ENCODE measurements around the gene CACNA1D. TPM values are rescaled to one million over a fixed set of nuclear protein-coding genes. Genes with fewer than 3 reads are reported as not detected.

Gene CACNA1D
- total and polyA plus RNA-seq, 5 donors from 2014 or later = 0.03 to 0.44 TPM; not detected in 3

GRCh38 chr3:53478166-53478830, 16.1 kb upstream of the CACNA1D start:
- H3K27ac ChIP-seq (ENCODE audit: insufficient read depth, low read length, poor library complexity, severe bottlenecking) = no peak overlapping the region
- H3K27ac Mint-ChIP-seq = no peak overlapping the region
- H3K36me3 Mint-ChIP-seq = no peaks in the 10 kb centered on the region
- no peaks in the 10 kb centered on the region for H3K4me1 ChIP-seq (ENCODE audit: control insufficient read depth, insufficient read depth, low read length, poor library complexity, severe bottlenecking)
- no peak for DNase-seq
- no peak overlapping the region for H3K4me3 ChIP-seq (ENCODE audit: low read depth, low read length)
- no peaks in the 10 kb centered on the region for H3K4me1 Mint-ChIP-seq
- no peaks in the 10 kb centered on the region for H3K9me3 ChIP-seq (ENCODE audit: control insufficient read depth in 2 of 2, low read length in 2 of 2)
- H3K36me3 ChIP-seq (ENCODE audit: control insufficient read depth, insufficient read depth, low read length) = no peaks in the 10 kb centered on the region
- H3K4me3 Mint-ChIP-seq = no peak overlapping the region
- peaks cover 0 to 4% (median 0%) of the 10 kb centered on the region in 7 donors for H3K9me3 Mint-ChIP-seq
- peaks cover 3% of the 10 kb centered on the region for H3K27me3 ChIP-seq (ENCODE audit: control insufficient read depth, insufficient read depth, low read length)
- peaks cover 34% of the 10 kb centered on the region for H3K27me3 Mint-ChIP-seq
- no peak for ATAC-seq (ENCODE audit: low read depth in 2 of 2)

- DNase-seq (no peak), ATAC-seq (ENCODE audit: low read depth in 2 of 2) (no peak)
- Mint-ChIP-seq H3K9me3 (peaks cover 0 to 4% (median 0%) of the 10 kb centered on the region in 7 donors), H3K36me3 (no peaks in the 10 kb centered on the region), H3K4me1 (no peaks in the 10 kb centered on the region), H3K27ac (no peak overlapping the region), H3K27me3 (peaks cover 38% of the 10 kb centered on the region), H3K4me3 (no peak overlapping the region)
- no peaks in the 10 kb centered on the region for H3K9me3 ChIP-seq (ENCODE audit: control insufficient read depth in 2 of 2, low read length in 2 of 2)
- H3K4me1 ChIP-seq (ENCODE audit: control insufficient read depth, insufficient read depth, low read length, poor library complexity, severe bottlenecking) = no peaks in the 10 kb centered on the region
- H3K27me3 ChIP-seq (ENCODE audit: control insufficient read depth, insufficient read depth, low read length) = peaks cover 3% of the 10 kb centered on the region
- no peak overlapping the region for H3K27ac ChIP-seq (ENCODE audit: insufficient read depth, low read length, poor library complexity, severe bottlenecking)
- H3K36me3 ChIP-seq (ENCODE audit: control insufficient read depth, insufficient read depth, low read length) = no peaks in the 10 kb centered on the region
- H3K4me3 ChIP-seq (ENCODE audit: low read depth, low read length) = no peak overlapping the region
These were observed 15.3 kb upstream of the CACNA1D start for GRCh38 chr3:53478921-53479664.

- DNase-seq (no peak), ATAC-seq (ENCODE audit: low read depth in 2 of 2) (no peak)
- Histone ChIP-seq H3K4me3 (ENCODE audit: low read depth, low read length) (no peak overlapping the region), H3K27ac (ENCODE audit: insufficient read depth, low read length, poor library complexity, severe bottlenecking) (no peak overlapping the region), H3K27me3 (ENCODE audit: control insufficient read depth, insufficient read depth, low read length) (peaks cover 3% of the 10 kb centered on the region), H3K36me3 (ENCODE audit: control insufficient read depth, insufficient read depth, low read length) (no peaks in the 10 kb centered on the region), H3K9me3 (ENCODE audit: control insufficient read depth in 2 of 2, low read length in 2 of 2) (no peaks in the 10 kb centered on the region), H3K4me1 (ENCODE audit: control insufficient read depth, insufficient read depth, low read length, poor library complexity, severe bottlenecking) (no peaks in the 10 kb centered on the region)
- Mint-ChIP-seq H3K36me3 (no peaks in the 10 kb centered on the region), H3K27ac (no peak overlapping the region), H3K4me1 (peaks cover 0 to 5% (median 0%) of the 10 kb centered on the region in 4 donors), H3K27me3 (peaks cover 53% of the 10 kb centered on the region), H3K4me3 (no peak overlapping the region), H3K9me3 (peaks cover 0 to 2% (median 0%) of the 10 kb centered on the region in 7 donors)
These were observed 12.2 kb upstream of the CACNA1D start for GRCh38 chr3:53482227-53482626.

DNA sequence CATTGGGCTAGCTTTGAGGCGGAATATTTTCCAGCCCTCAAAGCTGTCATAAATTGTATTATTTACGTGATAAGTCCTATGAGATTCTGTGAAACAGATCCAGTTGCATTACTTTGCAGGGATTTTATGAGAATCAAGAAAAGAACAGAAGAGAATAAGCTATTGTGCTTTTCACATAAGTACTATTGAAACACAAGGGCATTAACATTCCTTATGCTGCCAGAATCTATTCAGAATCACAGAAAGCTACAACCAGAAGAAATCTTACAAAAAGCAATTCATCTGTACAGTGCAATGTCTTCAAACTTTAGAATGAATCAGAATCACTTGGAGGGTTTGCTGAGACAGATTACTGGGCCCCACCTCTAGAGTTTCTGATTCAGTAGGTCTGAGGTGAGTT, 10.6 kb upstream of the CACNA1D start:
- Mint-ChIP-seq H3K4me3 (no peak overlapping the region), H3K36me3 (no peaks in the 10 kb centered on the region), H3K9me3 (peaks cover 0 to 2% (median 0%) of the 10 kb centered on the region in 7 donors), H3K27me3 (peaks cover 46% of the 10 kb centered on the region), H3K4me1 (peaks cover 0 to 5% (median 0%) of the 10 kb centered on the region in 4 donors), H3K27ac (no peak overlapping the region)
- Histone ChIP-seq H3K27me3 (ENCODE audit: control insufficient read depth, insufficient read depth, low read length) (peaks cover 3% of the 10 kb centered on the region), H3K27ac (ENCODE audit: insufficient read depth, low read length, poor library complexity, severe bottlenecking) (no peak overlapping the region), H3K4me1 (ENCODE audit: control insufficient read depth, insufficient read depth, low read length, poor library complexity, severe bottlenecking) (no peaks in the 10 kb centered on the region), H3K4me3 (ENCODE audit: low read depth, low read length) (no peak overlapping the region), H3K9me3 (ENCODE audit: control insufficient read depth in 2 of 2, low read length in 2 of 2) (no peaks in the 10 kb centered on the region), H3K36me3 (ENCODE audit: control insufficient read depth, insufficient read depth, low read length) (no peaks in the 10 kb centered on the region)
- ATAC-seq (ENCODE audit: low read depth in 2 of 2) (no peak), DNase-seq (no peak)

DNA sequence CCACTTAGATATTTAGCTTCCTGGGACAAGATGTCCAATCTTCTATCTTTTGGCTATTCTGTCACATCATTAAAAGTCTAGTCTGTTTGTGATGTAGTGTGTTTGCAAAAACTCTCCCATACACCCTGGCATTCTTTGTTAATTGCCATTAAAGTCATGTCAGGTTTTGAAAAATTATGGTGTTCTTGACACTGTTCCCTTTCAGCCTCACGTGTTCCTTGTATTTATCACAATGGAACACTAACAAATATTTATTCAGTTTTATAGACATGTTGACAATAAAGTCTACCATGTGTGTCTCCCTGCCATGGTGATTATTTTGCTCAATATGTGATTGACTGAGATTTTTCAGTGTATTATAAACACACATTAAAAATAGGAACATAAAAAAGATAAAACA, 9.4 kb upstream of the CACNA1D start:
- Mint-ChIP-seq H3K9me3 (peaks cover 0 to 2% (median 0%) of the 10 kb centered on the region in 7 donors), H3K4me1 (peaks cover 0 to 5% (median 0%) of the 10 kb centered on the region in 4 donors), H3K27ac (no peak overlapping the region), H3K4me3 (no peak overlapping the region), H3K36me3 (no peaks in the 10 kb centered on the region), H3K27me3 (peaks cover 55% of the 10 kb centered on the region)
- ATAC-seq (ENCODE audit: low read depth in 2 of 2) = no peak
- no peak overlapping the region for H3K27ac ChIP-seq (ENCODE audit: insufficient read depth, low read length, poor library complexity, severe bottlenecking)
- DNase-seq = no peak
- no peaks in the 10 kb centered on the region for H3K9me3 ChIP-seq (ENCODE audit: control insufficient read depth in 2 of 2, low read length in 2 of 2)
- no peaks in the 10 kb centered on the region for H3K36me3 ChIP-seq (ENCODE audit: control insufficient read depth, insufficient read depth, low read length)
- no peak overlapping the region for H3K4me3 ChIP-seq (ENCODE audit: low read depth, low read length)
- no peaks in the 10 kb centered on the region for H3K4me1 ChIP-seq (ENCODE audit: control insufficient read depth, insufficient read depth, low read length, poor library complexity, severe bottlenecking)
- H3K27me3 ChIP-seq (ENCODE audit: control insufficient read depth, insufficient read depth, low read length) = peaks cover under 1% of the 10 kb centered on the region

- no peak for ATAC-seq (ENCODE audit: low read depth in 2 of 2)
These were observed 8.6 kb upstream of the CACNA1D start for GRCh38 chr3:53485675-53486403.

GRCh38 chr3:53486961-53487654, 7.3 kb upstream of the CACNA1D start:
- Histone ChIP-seq H3K4me1 (ENCODE audit: control insufficient read depth, insufficient read depth, low read length, poor library complexity, severe bottlenecking) (no peaks in the 10 kb centered on the region), H3K4me3 (ENCODE audit: low read depth, low read length) (no peak overlapping the region), H3K27ac (ENCODE audit: insufficient read depth, low read length, poor library complexity, severe bottlenecking) (no peak overlapping the region), H3K27me3 (ENCODE audit: control insufficient read depth, insufficient read depth, low read length) (peaks cover 6% of the 10 kb centered on the region), H3K9me3 (ENCODE audit: control insufficient read depth in 2 of 2, low read length in 2 of 2) (no peaks in the 10 kb centered on the region), H3K36me3 (ENCODE audit: control insufficient read depth, insufficient read depth, low read length) (no peaks in the 10 kb centered on the region)
- Mint-ChIP-seq H3K4me1 (peaks cover 0 to 5% (median 0%) of the 10 kb centered on the region in 4 donors), H3K36me3 (no peaks in the 10 kb centered on the region), H3K27me3 (peaks cover 64% of the 10 kb centered on the region), H3K27ac (no peak overlapping the region), H3K9me3 (no peaks in the 10 kb centered on the region), H3K4me3 (no peak overlapping the region)
- ATAC-seq (ENCODE audit: low read depth in 2 of 2) (no peak), DNase-seq (no peak)

More at GRCh38 chr3:53485675-53486403, 8.6 kb upstream of the CACNA1D start:
- H3K4me3 ChIP-seq (ENCODE audit: low read depth, low read length) = no peak overlapping the region
- no peaks in the 10 kb centered on the region for H3K4me1 ChIP-seq (ENCODE audit: control insufficient read depth, insufficient read depth, low read length, poor library complexity, severe bottlenecking)
- H3K4me1 Mint-ChIP-seq = peaks cover 0 to 5% (median 0%) of the 10 kb centered on the region in 4 donors
- H3K27me3 ChIP-seq (ENCODE audit: control insufficient read depth, insufficient read depth, low read length) = peaks cover 6% of the 10 kb centered on the region
- no peak overlapping the region for H3K4me3 Mint-ChIP-seq
- no peaks in the 10 kb centered on the region for H3K9me3 Mint-ChIP-seq
- H3K27ac ChIP-seq (ENCODE audit: insufficient read depth, low read length, poor library complexity, severe bottlenecking) = no peak overlapping the region
- H3K27me3 Mint-ChIP-seq = peaks cover 59% of the 10 kb centered on the region
- no peaks in the 10 kb centered on the region for H3K9me3 ChIP-seq (ENCODE audit: control insufficient read depth in 2 of 2, low read length in 2 of 2)
- H3K36me3 Mint-ChIP-seq = no peaks in the 10 kb centered on the region
- no peak for DNase-seq
- H3K27ac Mint-ChIP-seq = no peak overlapping the region
- no peaks in the 10 kb centered on the region for H3K36me3 ChIP-seq (ENCODE audit: control insufficient read depth, insufficient read depth, low read length)
